ENCODE data around the gene FDPS.

DNA sequence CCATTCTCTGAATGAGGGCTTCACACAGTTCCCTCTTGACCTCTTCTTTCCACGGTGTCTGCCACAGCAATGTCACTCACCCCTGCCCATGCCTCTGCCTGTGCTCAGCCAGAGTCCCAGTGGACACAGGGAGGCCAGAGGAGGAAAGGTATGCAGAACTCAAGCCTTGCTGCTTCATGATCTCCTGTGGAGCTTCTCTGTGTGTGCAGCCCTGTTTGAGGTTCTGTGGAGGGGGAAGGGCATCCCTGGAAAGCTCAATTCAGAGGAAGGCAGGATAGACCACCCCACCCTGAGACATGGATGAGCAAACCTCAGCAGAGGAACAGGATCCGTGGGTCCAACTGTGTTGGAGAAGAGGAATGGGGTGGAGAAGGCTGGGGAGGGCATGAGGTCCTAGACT is 29.4 kb upstream of the FDPS start:
- TF ChIP-seq, protein P1, sequence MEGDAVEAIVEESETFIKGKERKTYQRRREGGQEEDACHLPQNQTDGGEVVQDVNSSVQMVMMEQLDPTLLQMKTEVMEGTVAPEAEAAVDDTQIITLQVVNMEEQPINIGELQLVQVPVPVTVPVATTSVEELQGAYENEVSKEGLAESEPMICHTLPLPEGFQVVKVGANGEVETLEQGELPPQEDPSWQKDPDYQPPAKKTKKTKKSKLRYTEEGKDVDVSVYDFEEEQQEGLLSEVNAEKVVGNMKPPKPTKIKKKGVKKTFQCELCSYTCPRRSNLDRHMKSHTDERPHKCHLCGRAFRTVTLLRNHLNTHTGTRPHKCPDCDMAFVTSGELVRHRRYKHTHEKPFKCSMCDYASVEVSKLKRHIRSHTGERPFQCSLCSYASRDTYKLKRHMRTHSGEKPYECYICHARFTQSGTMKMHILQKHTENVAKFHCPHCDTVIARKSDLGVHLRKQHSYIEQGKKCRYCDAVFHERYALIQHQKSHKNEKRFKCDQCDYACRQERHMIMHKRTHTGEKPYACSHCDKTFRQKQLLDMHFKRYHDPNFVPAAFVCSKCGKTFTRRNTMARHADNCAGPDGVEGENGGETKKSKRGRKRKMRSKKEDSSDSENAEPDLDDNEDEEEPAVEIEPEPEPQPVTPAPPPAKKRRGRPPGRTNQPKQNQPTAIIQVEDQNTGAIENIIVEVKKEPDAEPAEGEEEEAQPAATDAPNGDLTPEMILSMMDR (IDR thresholded peaks at IDR 0.05; ENCODE audit: poor library complexity), result no peak
- no peak for TF ChIP-seq EZH2 (IDR thresholded peaks at IDR 0.05; ENCODE audit: borderline replicate concordance)
- TF ChIP-seq EZH2phosphoT487 (IDR thresholded peaks at IDR 0.05; ENCODE audit: low read depth, severe bottlenecking, unreplicated experiment), result no peak
